Neutrophil (primary cell): ENCODE data around the gene MED10.
"Not testable (repeated sequence)": the region's sequence is repeated elsewhere in the genome, so short reads cannot be mapped to it uniquely, and the experiment has no call there.

ENCODE experiments used
- H3K27ac ChIP-seq: fragments of 200-600 bp; sonication (generic); 2 replicates; pipeline ENCODE4 v1.5.1; 2016; ENCODE audit warnings: mild to moderate bottlenecking, moderate library complexity
- H3K27me3 ChIP-seq: fragments of 200-600 bp; sonication (generic); 2 replicates; pipeline ENCODE4 v1.6.0; 2016; ENCODE audit warnings: mild to moderate bottlenecking
- H3K36me3 ChIP-seq: fragments of 200-600 bp; sonication (generic); 2 replicates; pipeline ENCODE4 v1.5.1; 2017
- H3K4me1 ChIP-seq, 2 experiments: fragments of 200-600 bp in 1 of 2; sonication (generic) in 1 of 2; 1 replicate in 1 of 2; 2 replicates in 1 of 2; pipeline versions ENCODE4 v1.5.1 to v1.6.1; 2013 to 2016; ENCODE audit warnings: low read depth in 1 of 2, low read length in 1 of 2, mild to moderate bottlenecking in 1 of 2, moderate library complexity in 1 of 2; ENCODE audit not compliant: control insufficient read depth in 1 of 2, insufficient read depth in 1 of 2
- H3K4me3 ChIP-seq, 2 experiments: fragments of 200-600 bp in 1 of 2; sonication (generic) in 1 of 2; 1 replicate in 1 of 2; 2 replicates in 1 of 2; pipeline ENCODE4 v1.5.1; 2013 to 2016; ENCODE audit warnings: low read depth in 1 of 2, low read length in 1 of 2, mild to moderate bottlenecking in 1 of 2, moderate library complexity in 1 of 2
- H3K9me3 ChIP-seq: fragments of 200-600 bp; sonication (generic); 2 replicates; pipeline ENCODE4 v1.5.1; 2016
- TF ChIP-seq, protein P1 (sequence below): fragments of 200-600 bp; sonication (generic); IDR thresholded peaks from 2 replicates; pipeline ENCODE4 v1.5.1; 2016; ENCODE audit warnings: antibody characterized with exemption

The MED10 gene

GRCh38 chr5:6365142-6365976 lies 13.0 kb downstream of the MED10 start:
- Histone ChIP-seq H3K4me3 (no peak overlapping the region), H3K9me3 (no peaks in the 10 kb centered on the region), H3K27me3 (no peaks in the 10 kb centered on the region), H3K4me1 (peaks cover 0 to 2% of the 10 kb centered on the region in 2 experiments), H3K36me3 (peaks cover 27% of the 10 kb centered on the region), H3K27ac (no peak overlapping the region)
- TF ChIP-seq, protein P1, sequence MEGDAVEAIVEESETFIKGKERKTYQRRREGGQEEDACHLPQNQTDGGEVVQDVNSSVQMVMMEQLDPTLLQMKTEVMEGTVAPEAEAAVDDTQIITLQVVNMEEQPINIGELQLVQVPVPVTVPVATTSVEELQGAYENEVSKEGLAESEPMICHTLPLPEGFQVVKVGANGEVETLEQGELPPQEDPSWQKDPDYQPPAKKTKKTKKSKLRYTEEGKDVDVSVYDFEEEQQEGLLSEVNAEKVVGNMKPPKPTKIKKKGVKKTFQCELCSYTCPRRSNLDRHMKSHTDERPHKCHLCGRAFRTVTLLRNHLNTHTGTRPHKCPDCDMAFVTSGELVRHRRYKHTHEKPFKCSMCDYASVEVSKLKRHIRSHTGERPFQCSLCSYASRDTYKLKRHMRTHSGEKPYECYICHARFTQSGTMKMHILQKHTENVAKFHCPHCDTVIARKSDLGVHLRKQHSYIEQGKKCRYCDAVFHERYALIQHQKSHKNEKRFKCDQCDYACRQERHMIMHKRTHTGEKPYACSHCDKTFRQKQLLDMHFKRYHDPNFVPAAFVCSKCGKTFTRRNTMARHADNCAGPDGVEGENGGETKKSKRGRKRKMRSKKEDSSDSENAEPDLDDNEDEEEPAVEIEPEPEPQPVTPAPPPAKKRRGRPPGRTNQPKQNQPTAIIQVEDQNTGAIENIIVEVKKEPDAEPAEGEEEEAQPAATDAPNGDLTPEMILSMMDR: no peak

DNA sequence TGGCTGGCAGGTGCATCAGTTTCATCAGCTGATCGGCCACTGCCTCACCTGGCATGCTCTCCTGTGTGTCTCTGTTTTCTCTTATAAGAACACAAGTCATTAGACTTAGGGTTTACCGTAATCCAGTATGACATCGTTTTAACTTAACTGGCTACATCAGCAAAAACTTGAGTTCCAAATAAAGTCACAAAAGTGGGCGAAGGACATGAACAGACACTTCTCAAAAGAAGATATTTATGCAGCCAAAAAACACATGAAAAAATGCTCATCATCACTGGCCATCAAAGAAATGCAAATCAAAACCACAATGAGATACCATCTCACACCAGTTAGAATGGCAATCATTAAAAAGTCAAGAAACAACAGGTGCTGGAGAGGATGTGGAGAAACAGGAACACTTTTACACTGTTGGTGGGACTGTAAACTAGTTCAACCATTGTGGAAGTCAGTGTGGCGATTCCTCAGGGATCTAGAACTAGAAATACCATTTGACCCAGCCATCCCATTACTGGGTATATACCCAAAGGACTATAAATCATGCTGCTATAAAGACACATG lies 14.8 kb downstream of the MED10 start:
- not testable (repeated sequence) for H3K9me3 ChIP-seq

DNA sequence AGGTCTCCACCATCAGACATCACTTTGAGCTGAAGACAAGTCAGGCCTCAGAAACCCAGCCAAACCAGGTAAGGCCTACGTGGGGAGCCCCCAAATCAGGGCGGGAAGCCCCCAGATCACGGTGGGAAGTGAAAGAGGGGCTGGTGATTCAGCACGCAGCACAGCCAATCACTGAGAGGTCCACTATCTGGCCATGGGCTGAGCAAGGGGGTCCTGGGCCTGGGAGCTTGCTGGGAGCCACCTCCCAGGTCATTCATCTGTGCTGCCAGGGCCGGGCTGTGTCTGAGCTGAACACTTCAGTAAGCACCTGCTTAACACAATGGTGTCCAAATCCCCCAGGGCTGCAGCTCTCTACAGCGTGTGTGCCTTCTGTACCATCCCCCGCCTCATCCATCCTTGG lies 15.5 kb downstream of the MED10 start:
- peaks cover 6% of the 10 kb centered on the region for H3K36me3 ChIP-seq
- no peak overlapping the region for H3K27ac ChIP-seq
- H3K9me3 ChIP-seq: no peaks in the 10 kb centered on the region
- H3K27me3 ChIP-seq: no peaks in the 10 kb centered on the region
- TF ChIP-seq, protein P1: no peak
- peaks cover 0 to 2% of the 10 kb centered on the region in 2 experiments for H3K4me1 ChIP-seq
- H3K4me3 ChIP-seq: no peak overlapping the region

More for the DNA sequence above, 14.8 kb downstream of the MED10 start:
- H3K27me3 ChIP-seq, H3K4me1 ChIP-seq, H3K36me3 ChIP-seq, H3K27ac ChIP-seq, H3K4me3 ChIP-seq: not testable (repeated sequence)

DNA sequence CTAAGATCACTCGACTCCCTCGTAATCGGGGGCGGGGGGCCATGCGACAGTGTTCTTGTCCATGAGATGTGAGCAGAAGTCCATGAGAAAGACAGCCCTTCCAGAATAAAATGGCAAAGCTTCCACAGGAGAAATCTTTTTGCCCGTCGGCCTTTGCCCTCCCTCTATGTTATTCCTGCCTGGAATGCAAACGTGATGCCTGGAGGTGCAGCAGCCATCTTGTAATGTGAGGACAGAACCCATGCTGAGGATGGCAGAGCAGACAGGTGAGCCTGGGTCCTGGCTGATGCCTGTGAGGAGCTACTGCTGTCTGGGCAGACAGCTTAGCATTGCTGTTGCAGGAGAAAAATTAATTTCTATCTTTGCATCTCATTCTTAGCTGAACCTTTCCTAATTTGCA lies 17.2 kb downstream of the MED10 start:
- Histone ChIP-seq H3K9me3 (no peaks in the 10 kb centered on the region), H3K4me1 (peaks cover 0 to under 1% of the 10 kb centered on the region in 2 experiments), H3K36me3 (no peaks in the 10 kb centered on the region), H3K27me3 (no peaks in the 10 kb centered on the region), H3K4me3 (no peak overlapping the region), H3K27ac (no peak overlapping the region)
- TF ChIP-seq, protein P1: no peak

GRCh38 chr5:6360323-6361072 lies 17.8 kb downstream of the MED10 start:
- H3K4me3 ChIP-seq: no peak overlapping the region
- no peaks in the 10 kb centered on the region for H3K4me1 ChIP-seq
- H3K9me3 ChIP-seq: no peaks in the 10 kb centered on the region
- no peaks in the 10 kb centered on the region for H3K36me3 ChIP-seq
- no peaks in the 10 kb centered on the region for H3K27me3 ChIP-seq
- no peak overlapping the region for H3K27ac ChIP-seq
- TF ChIP-seq, protein P1: no peak
